ENCODE measurements around the gene MYO16.

The MYO16 gene

GRCh38 chr13:108629181-108629752 is at the start of gene MYO16:
Gene MYO16, plus strand, starts transcription at chr13:108629611. Its CDS starts 234 bp downstream, at chr13:108629845.
- no peaks in the 10 kb centered on the region for H3K4me1 ChIP-seq
- no peak for TF ChIP-seq CTCF (IDR thresholded peaks at IDR 0.05)
- H3K27me3 ChIP-seq: no peaks in the 10 kb centered on the region
- peaks cover 0 to 8% (median 0%) of the 10 kb centered on the region in 3 donors for H3K9me3 ChIP-seq
- H3K4me3 ChIP-seq: no peak within 1 kb of the TSS
- H3K27ac ChIP-seq: no peak within 1 kb of the TSS
- intact Hi-C loops (cut with DNase I; ENCODE audit: low total_unique reads): no loop called here
- no peak for DNase-seq
- no peaks in the 10 kb centered on the region for H3K36me3 ChIP-seq

GRCh38 chr13:108586826-108587225 is 42.6 kb upstream of the MYO16 start:
- Histone ChIP-seq H3K27ac (no peak overlapping the region), H3K4me3 (no peak overlapping the region), H3K9me3 (peaks cover 3 to 9% (median 8%) of the 10 kb centered on the region in 3 donors), H3K4me1 (no peaks in the 10 kb centered on the region), H3K36me3 (no peaks in the 10 kb centered on the region), H3K27me3 (no peaks in the 10 kb centered on the region)
- intact Hi-C loops (cut with DNase I; ENCODE audit: low total_unique reads): no loop called here
- no peak for TF ChIP-seq CTCF (IDR thresholded peaks at IDR 0.05)
- no peak for DNase-seq

GRCh38 chr13:108588516-108588915 is 40.9 kb upstream of the MYO16 start:
- Histone ChIP-seq H3K4me3 (no peak overlapping the region), H3K27ac (no peak overlapping the region), H3K4me1 (no peaks in the 10 kb centered on the region), H3K36me3 (no peaks in the 10 kb centered on the region), H3K27me3 (no peaks in the 10 kb centered on the region), H3K9me3 (peaks cover 3 to 9% (median 8%) of the 10 kb centered on the region in 3 donors)
- no peak for DNase-seq
- intact Hi-C loops (cut with DNase I; ENCODE audit: low total_unique reads): no loop called here
- no peak for TF ChIP-seq CTCF (IDR thresholded peaks at IDR 0.05)

GRCh38 chr13:108594153-108594552 is 35.3 kb upstream of the MYO16 start:
- no peaks in the 10 kb centered on the region for H3K36me3 ChIP-seq
- H3K27ac ChIP-seq: no peak overlapping the region
- H3K9me3 ChIP-seq: no peaks in the 10 kb centered on the region
- DNase-seq: no peak
- H3K4me1 ChIP-seq: no peaks in the 10 kb centered on the region
- H3K27me3 ChIP-seq: no peaks in the 10 kb centered on the region
- intact Hi-C loops (cut with DNase I; ENCODE audit: low total_unique reads): no loop called here
- TF ChIP-seq CTCF (IDR thresholded peaks at IDR 0.05): no peak
- H3K4me3 ChIP-seq: no peak overlapping the region

- H3K9me3 ChIP-seq: no peaks in the 10 kb centered on the region
- H3K27ac ChIP-seq: no peak overlapping the region
- no peak for DNase-seq
- no peak for TF ChIP-seq CTCF (IDR thresholded peaks at IDR 0.05)
- H3K4me3 ChIP-seq: no peak overlapping the region
- no peaks in the 10 kb centered on the region for H3K36me3 ChIP-seq
- no peaks in the 10 kb centered on the region for H3K4me1 ChIP-seq
- no peaks in the 10 kb centered on the region for H3K27me3 ChIP-seq
- intact Hi-C loops (cut with DNase I; ENCODE audit: low total_unique reads): no loop called here
These were observed 33.8 kb upstream of the MYO16 start for GRCh38 chr13:108595436-108596274.
